Breast epithelium (tissue), 4 donors: ENCODE data around the gene MAP3K5. TPM values are rescaled to one million over a fixed set of nuclear protein-coding genes. Genes with fewer than 3 reads are reported as not detected.

Experiments used
- DNase-seq, 2 donors: peaks; one replicate each; pipeline ENCODE4 v3.0.0-alpha.2; 2019; ENCODE audit warnings: low spot score in 2 of 2
- H3K27ac ChIP-seq, 2 donors: fragments of 200-600 bp; sonication (generic) in 1 of 2; one replicate each; pipeline ENCODE4 v1.5.1; 2016 to 2019; ENCODE audit warnings: mild to moderate bottlenecking in 1 of 2
- H3K27me3 ChIP-seq, 2 donors: fragments of 200-600 bp; sonication (generic) in 1 of 2; one replicate each; pipeline versions ENCODE4 v1.5.1 to v1.6.0; 2017 to 2019; ENCODE audit warnings: control low read depth in 1 of 2, mild to moderate bottlenecking in 1 of 2
- H3K36me3 ChIP-seq: fragments of 200-600 bp; one replicate; pipeline ENCODE4 v1.5.1; 2019
- H3K4me1 ChIP-seq, 2 donors: fragments of 200-600 bp; sonication (generic); one replicate each; pipeline ENCODE4 v1.5.1; 2016 to 2019; ENCODE audit warnings: control low read depth in 1 of 2
- H3K4me3 ChIP-seq, 3 donors: fragments of 200-600 bp; sonication (generic); 1 replicate in 2 of 3; 2 replicates in 1 of 3; pipeline ENCODE4 v1.5.1; 2016 to 2019; ENCODE audit warnings: mild to moderate bottlenecking in 3 of 3, moderate library complexity in 2 of 3
- H3K9me3 ChIP-seq, 2 donors: fragments of 200-600 bp; sonication (generic) in 1 of 2; one replicate each; pipeline ENCODE4 v1.5.1; 2016 to 2019; ENCODE audit warnings: control low read depth in 1 of 2
- POLR2A ChIP-seq: fragments of 450-650 bp; IDR thresholded peaks from one replicate; pipeline ENCODE4 v1.6.1; 2016; ENCODE audit warnings: antibody characterized with exemption, mild to moderate bottlenecking, moderate library complexity
- POLR2AphosphoS5 ChIP-seq, 3 donors: sonication (generic); formaldehyde crosslinking; IDR thresholded peaks; one replicate each; pipeline ENCODE4 v1.6.1; 2017; ENCODE audit warnings: antibody characterized with exemption in 3 of 3
- intact Hi-C: fragments of 100-400 bp; cut with DNase I; formaldehyde crosslinking; loops from one replicate; pipeline ENCODE4 v1.15.1; 2023; ENCODE audit warnings: low total_unique reads
- total RNA-seq, 3 donors: library from RNA; depleted of rRNA; stranded (reverse); fragments of >200 nt; gene quantifications; one replicate each; pipeline ENCODE4 v1.1.0, GENCODE V29; 2016
- TF ChIP-seq, protein P1 (sequence below), 3 donors: fragments of 450-650 bp; IDR thresholded peaks; one replicate each; pipeline ENCODE4 v1.5.1; 2016 to 2017; ENCODE audit warnings: antibody characterized with exemption in 3 of 3, mild to moderate bottlenecking in 3 of 3, moderate library complexity in 3 of 3

MAP3K5 gene
- total RNA-seq, 3 donors from 2014 or later = 18.6 to 40.0 (median 33.2) TPM

- Histone ChIP-seq H3K36me3 (no peaks in the 10 kb centered on the region), H3K27ac (no peak overlapping the region), H3K4me1 (peaks cover 0 to under 1% of the 10 kb centered on the region in 2 donors), H3K4me3 (no peak overlapping the region), H3K27me3 (no peaks in the 10 kb centered on the region), H3K9me3 (no peaks in the 10 kb centered on the region)
- DNase-seq = no peak
- intact Hi-C loops = no loop called here
- TF ChIP-seq POLR2AphosphoS5 (IDR thresholded peaks at IDR 0.05) = no peak
These were observed 270.9 kb downstream of the MAP3K5 start for GRCh38 chr6:136521427-136521826.

GRCh38 chr6:136520517-136520916 is 271.8 kb downstream of the MAP3K5 start:
- Histone ChIP-seq H3K27me3 (no peaks in the 10 kb centered on the region), H3K4me1 (no peaks in the 10 kb centered on the region), H3K4me3 (no peak overlapping the region), H3K36me3 (no peaks in the 10 kb centered on the region), H3K27ac (no peak overlapping the region), H3K9me3 (no peaks in the 10 kb centered on the region)
- TF ChIP-seq POLR2AphosphoS5 (IDR thresholded peaks at IDR 0.05) (no peak), POLR2A (no peak)
- TF ChIP-seq, protein P1, sequence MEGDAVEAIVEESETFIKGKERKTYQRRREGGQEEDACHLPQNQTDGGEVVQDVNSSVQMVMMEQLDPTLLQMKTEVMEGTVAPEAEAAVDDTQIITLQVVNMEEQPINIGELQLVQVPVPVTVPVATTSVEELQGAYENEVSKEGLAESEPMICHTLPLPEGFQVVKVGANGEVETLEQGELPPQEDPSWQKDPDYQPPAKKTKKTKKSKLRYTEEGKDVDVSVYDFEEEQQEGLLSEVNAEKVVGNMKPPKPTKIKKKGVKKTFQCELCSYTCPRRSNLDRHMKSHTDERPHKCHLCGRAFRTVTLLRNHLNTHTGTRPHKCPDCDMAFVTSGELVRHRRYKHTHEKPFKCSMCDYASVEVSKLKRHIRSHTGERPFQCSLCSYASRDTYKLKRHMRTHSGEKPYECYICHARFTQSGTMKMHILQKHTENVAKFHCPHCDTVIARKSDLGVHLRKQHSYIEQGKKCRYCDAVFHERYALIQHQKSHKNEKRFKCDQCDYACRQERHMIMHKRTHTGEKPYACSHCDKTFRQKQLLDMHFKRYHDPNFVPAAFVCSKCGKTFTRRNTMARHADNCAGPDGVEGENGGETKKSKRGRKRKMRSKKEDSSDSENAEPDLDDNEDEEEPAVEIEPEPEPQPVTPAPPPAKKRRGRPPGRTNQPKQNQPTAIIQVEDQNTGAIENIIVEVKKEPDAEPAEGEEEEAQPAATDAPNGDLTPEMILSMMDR (IDR thresholded peaks at IDR 0.05) = no peak
- intact Hi-C loops = no loop called here
- DNase-seq = no peak

- H3K27ac ChIP-seq = no peak overlapping the region
- H3K36me3 ChIP-seq = no peaks in the 10 kb centered on the region
- no peaks in the 10 kb centered on the region for H3K4me1 ChIP-seq
- intact Hi-C loops = no loop called here
- no peaks in the 10 kb centered on the region for H3K9me3 ChIP-seq
- no peak for DNase-seq
- H3K4me3 ChIP-seq = no peak overlapping the region
- TF ChIP-seq POLR2AphosphoS5 (IDR thresholded peaks at IDR 0.05) (no peak), POLR2A (no peak)
- TF ChIP-seq, protein P1 (IDR thresholded peaks at IDR 0.05) = no peak
- H3K27me3 ChIP-seq = no peaks in the 10 kb centered on the region
These were observed 274.7 kb downstream of the MAP3K5 start for GRCh38 chr6:136517582-136517981.

DNA sequence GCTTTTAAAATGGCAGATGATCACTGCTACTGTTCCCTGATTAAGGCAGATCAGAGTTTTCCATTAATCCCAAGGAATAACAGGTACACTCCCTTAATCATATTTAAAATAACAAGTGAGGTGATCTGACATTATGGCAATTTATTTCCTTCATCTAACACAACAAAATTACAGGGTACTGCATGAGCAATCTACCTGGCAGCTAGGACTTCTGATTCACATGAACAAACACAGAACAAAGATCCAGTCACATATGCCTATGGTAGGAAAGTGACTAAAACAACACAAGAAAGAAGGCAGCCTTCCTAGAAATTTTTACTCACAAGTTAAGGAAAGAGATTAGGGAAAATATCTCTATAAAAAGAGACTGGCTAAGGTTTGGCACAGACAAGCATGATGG is 275.3 kb downstream of the MAP3K5 start:
- H3K9me3 ChIP-seq = no peaks in the 10 kb centered on the region
- H3K27ac ChIP-seq = no peak overlapping the region
- intact Hi-C loops = no loop called here
- no peak overlapping the region for H3K4me3 ChIP-seq
- no peaks in the 10 kb centered on the region for H3K4me1 ChIP-seq
- DNase-seq = no peak
- no peaks in the 10 kb centered on the region for H3K27me3 ChIP-seq
- TF ChIP-seq POLR2A (no peak), POLR2AphosphoS5 (IDR thresholded peaks at IDR 0.05) (no peak)
- TF ChIP-seq, protein P1 (IDR thresholded peaks at IDR 0.05) = no peak
- no peaks in the 10 kb centered on the region for H3K36me3 ChIP-seq

DNA sequence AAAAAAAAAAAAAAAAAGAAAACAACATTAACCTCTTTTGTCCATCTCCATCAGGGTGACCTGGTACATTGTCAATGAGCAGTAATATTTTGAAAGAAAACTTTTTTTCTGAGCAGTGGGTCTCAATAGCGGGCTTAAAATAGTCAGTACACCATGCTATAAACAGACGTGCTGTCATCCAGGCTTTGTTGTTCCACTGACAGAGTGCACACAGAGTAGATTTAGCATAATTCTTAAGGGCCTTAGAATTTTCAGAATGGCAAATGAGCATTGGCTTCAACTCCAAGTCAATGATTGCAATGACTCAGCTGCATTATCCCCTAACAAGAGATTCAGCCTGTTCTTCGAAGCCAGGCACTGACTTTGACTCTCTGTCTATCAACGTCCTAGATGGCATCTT is 277.7 kb downstream of the MAP3K5 start:
- no peaks in the 10 kb centered on the region for H3K27me3 ChIP-seq
- H3K36me3 ChIP-seq = no peaks in the 10 kb centered on the region
- H3K27ac ChIP-seq = no peak overlapping the region
- TF ChIP-seq, protein P1 (IDR thresholded peaks at IDR 0.05) = no peak
- TF ChIP-seq POLR2AphosphoS5 (IDR thresholded peaks at IDR 0.05) = no peak
- no peak for TF ChIP-seq POLR2A
- intact Hi-C loops = no loop called here
- H3K4me1 ChIP-seq = no peaks in the 10 kb centered on the region
- H3K9me3 ChIP-seq = no peaks in the 10 kb centered on the region
- no peak overlapping the region for H3K4me3 ChIP-seq
- DNase-seq = no peak

DNA sequence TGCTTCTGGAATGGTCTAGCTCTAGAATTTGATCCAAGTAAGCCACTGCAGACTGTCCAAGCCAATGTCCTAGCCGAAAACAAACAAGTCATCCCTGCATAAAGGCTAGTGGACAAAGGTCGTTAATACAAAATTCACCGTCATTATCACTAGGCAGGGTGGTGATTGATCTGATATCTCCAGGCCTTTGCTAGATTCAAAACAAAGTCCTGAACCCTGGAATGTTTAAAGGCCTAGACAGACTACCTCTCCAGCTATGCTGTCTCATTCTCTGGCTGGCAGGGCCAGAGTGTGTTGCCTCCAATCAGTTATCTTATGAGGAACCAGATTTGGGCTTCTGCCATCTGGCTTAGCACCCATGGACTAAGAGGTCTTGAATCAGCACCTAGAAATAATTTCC is 280.4 kb downstream of the MAP3K5 start:
- no peaks in the 10 kb centered on the region for H3K36me3 ChIP-seq
- H3K4me1 ChIP-seq = no peaks in the 10 kb centered on the region
- no peak overlapping the region for H3K4me3 ChIP-seq
- TF ChIP-seq POLR2AphosphoS5 (IDR thresholded peaks at IDR 0.05) = no peak
- TF ChIP-seq, protein P1 (IDR thresholded peaks at IDR 0.05) = no peak
- TF ChIP-seq POLR2A = no peak
- intact Hi-C loops = no loop called here
- peak overlapping the region in 1 of 2 donors; percentile 56 for H3K27ac ChIP-seq
- no peaks in the 10 kb centered on the region for H3K27me3 ChIP-seq
- no peak for DNase-seq
- H3K9me3 ChIP-seq = no peaks in the 10 kb centered on the region
